Activated T-cell treated with anti-CD3 and anti-CD28 coated beads for 48 hours (primary cell): ENCODE measurements around the gene ZNF697.
A peak's percentile ranks its signal among the peaks of the same experiment; 100 is the strongest.
"Not testable (repeated sequence)": the region's sequence is repeated elsewhere in the genome, so short reads cannot be mapped to it uniquely, and the experiment has no call there.

Experiments
- DNase-seq: peaks from one replicate; pipeline ENCODE4 v3.0.0-alpha.2; 2020; ENCODE audit warnings: low read depth

ZNF697 gene

DNA sequence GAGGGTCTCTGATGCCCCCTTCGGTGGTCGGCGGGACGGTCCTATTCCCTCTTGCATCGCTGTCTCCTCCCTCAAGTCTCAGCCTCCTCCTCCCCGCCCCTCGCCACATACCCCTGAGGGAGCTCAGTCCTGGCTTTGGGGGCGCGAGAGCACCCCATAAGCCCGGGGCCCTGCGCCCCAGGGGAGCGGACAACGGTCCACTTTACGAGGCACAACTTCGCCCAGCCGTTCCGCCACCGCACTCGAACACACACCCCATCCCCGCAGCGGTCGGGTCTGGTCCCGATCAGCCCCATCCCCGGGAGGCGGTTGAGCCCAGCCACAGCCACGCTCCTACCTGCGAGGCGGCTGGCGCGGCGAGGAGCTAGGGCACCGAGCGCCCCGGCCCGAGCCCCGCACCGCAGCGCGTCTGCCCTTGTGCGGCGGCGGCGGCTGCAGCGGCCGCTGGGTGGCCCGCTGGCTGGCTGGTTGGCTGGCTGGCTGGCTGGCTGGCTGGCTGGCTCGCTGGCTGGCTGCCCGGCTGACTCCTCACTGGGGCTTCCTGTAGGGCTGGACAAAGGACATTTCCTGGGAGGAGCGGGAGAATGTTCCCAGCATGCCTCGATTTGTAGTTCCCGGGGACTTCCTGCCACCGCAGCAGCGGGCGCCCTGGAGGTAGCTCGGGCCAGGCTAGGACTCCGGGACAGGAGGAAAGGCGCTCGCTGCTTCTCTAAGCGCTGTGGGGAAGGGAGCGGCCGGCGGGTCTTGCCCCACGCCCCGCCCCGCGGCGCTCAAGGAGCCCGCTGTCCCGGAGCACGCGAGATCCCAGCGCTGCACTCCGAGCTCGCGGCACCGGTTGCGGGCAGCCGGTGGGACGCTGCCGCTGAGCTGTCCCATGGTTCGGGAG lies at the start of gene ZNF697:
TSS of gene ZNF697 (minus strand) at position 533 of the 886 bp plus-strand sequence. CDS start 22,166 bp downstream, outside the sequence.
- DNase-seq, result peak; percentile 49

GRCh38 chr1:119697598-119697997 lies 49.5 kb upstream of the ZNF697 start:
- DNase-seq, result no peak

DNA sequence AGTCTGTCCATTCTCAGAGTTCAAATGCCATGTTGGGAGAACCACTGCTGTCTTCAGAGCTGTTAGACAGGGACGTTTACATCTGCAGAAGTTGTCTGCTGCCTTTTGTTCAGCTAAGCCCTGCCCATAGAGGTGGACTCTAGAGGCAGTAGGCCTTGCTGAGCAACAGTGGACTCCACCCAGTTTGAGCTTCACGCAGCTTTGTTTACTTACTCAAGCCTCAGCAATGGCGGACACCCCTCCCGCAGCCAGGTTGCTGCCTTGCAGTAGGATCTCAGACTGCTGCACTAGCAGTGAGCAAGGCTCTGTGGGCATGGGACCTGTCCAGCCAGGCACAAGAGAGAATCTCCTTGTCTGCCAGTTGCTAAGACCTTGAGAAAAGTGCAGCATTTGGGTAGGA lies 48.8 kb upstream of the ZNF697 start:
- not testable (repeated sequence) for DNase-seq

GRCh38 chr1:119689511-119689910 lies 41.4 kb upstream of the ZNF697 start:
- no peak for DNase-seq

GRCh38 chr1:119688810-119689209 lies 40.7 kb upstream of the ZNF697 start:
- DNase-seq, result no peak

- DNase-seq, result no peak
Measured at GRCh38 chr1:119687434-119688079, 39.5 kb upstream of the ZNF697 start.

DNA sequence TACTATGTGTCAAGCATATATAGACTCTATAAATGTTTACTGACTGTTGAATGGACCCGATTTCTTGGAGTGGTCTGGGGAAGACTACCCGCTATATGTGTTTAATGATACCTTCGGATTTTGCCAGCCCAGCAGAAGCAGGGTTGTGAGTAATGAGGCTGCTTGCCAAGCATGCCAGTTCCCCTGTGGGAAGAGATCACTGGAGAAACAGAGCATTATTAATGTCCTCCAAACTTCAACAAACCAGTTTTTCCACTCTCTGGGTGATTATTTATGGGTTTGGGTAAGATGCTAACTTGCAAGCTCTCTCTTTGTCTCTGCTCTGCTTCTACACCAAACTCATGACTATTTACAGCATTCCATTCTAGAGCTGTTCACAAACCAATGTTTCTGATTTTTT lies 38.6 kb upstream of the ZNF697 start:
- no peak for DNase-seq

DNA sequence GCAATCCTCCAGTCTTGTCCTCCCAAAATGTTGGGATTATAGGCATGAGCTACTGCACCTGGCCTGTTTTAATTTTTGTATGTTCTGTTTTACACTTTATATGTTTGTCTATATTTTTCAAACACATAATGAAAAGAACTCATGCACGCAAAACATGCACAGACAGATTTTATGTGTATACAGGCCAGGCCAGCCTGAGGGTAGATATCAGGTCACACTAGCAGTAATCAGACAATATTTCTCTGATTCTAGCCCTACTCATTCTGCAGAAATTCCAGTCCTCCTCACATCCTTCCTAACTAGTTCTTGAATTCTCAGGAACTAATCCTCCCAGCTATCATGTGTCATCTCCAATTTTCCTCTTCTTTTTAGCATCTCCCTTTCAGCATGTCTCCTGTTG lies 35.8 kb upstream of the ZNF697 start:
- no peak for DNase-seq

GRCh38 chr1:119682141-119682540 lies 34.1 kb upstream of the ZNF697 start:
- no peak for DNase-seq

GRCh38 chr1:119681560-119681959 lies 33.5 kb upstream of the ZNF697 start:
- no peak for DNase-seq

GRCh38 chr1:119680723-119681122 lies 32.7 kb upstream of the ZNF697 start:
- no peak for DNase-seq

DNA sequence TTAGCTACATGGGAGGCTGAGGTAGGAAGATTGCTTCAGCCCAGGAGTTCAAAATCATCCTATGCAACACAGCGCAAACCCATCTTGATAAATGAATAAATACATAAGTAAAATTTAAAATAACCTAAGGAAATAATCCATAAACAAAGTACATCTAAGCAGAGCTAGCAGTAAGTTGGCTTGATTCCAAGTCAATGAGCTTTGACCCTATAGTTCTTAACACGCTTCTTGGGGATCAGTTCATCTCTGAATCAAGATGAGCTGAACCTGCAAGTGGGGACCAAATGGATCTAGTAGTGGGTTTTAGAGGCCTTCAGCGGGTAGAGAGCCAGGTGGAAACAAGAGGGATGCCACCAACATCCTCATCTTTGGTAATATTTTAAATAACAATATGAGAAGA lies 32.1 kb upstream of the ZNF697 start:
- DNase-seq, result no peak

DNA sequence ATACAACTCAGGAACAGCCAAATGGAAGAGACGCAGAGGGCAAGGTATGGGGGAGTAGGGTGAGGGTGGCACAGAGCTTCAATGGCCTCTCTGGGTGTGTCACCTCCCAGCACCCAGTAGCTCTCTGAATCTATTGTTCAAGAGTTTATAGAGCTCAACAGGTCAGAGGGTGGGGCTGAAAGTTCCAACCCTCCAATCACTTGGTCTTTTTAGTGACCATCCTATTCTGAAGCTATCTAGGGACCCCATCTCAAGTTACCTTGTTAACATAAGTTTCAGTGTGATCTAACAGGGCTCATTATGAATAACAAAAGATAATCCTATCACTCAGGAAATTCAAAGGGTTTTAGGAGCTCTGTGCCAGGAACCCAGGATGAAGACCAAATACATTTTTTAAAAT lies 31.2 kb upstream of the ZNF697 start:
- no peak for DNase-seq

- no peak for DNase-seq
Measured at GRCh38 chr1:119676571-119677206, 28.6 kb upstream of the ZNF697 start.

DNA sequence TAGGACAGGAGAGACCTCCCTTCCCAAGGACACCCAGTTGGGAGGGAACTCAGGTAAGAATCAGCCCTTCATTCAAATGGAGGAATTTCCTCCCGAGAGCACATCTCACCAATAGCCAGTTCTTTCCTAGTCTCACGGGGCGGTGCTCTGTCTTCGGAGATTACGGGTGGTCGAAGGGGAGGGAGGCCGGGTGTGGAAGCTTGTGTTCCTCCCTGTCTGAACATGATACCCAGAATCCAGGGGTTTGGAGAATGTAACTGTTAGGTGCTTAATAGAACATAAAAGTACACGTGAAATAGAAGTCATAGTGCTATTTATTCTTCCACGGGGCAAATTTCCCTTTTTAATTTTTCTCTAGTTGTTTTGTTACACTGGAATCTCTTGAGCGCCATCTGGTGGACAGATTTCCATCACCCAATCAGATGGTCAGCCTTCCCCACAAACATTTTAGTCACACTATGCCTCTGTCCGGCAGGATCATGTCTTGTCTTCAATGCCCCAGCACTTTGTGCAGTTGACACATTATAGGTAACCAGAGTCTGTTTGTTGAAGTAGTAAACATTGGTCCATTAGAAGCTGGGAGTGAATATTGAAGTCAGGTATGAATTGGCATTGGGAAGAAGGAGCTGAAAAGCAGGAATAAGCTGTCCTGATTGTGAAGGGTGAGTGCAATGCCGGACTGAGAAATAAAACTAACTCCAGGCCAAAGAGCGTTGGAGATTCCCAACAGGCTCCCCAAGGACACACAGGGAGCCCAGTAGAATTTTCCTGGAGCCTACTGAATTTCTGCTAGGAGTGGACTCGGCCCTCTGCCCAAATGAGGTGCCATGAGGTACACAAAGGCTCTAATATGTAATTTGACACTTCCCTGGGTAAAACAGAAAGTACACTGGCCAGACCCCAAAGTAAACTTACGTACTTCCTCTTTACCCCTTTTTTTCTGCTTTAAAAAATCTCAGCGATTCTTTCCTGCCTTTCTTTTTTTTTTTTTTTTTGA lies 27.6 kb upstream of the ZNF697 start:
- peak; percentile 46 for DNase-seq

GRCh38 chr1:119674835-119675289 lies 26.8 kb upstream of the ZNF697 start:
- DNase-seq, result peak; percentile 23

DNA sequence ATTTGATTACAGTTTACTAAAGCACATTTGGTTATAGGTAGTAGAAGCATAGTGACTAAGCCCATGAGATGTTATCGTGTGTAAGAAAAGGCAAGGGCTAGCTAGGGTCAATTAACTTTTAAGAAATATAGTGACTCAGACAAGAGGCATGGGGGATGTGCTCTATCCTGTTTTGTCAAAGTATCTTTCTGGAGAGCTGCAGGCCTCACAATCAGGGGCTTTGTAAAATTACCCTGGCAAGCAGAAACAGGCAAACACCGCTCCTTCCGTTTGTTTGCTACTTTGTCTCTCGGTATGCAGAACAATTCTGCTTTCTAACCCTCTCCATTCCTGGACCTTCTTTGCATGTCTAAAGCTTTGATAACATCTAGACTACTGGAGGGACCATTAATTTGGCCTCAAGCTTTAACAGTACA lies 26.1 kb upstream of the ZNF697 start:
- DNase-seq, result no peak

- no peak for DNase-seq
Measured at GRCh38 chr1:119673171-119673940, 25.3 kb upstream of the ZNF697 start.

GRCh38 chr1:119670898-119671297 lies 22.8 kb upstream of the ZNF697 start:
- DNase-seq, result no peak

- DNase-seq, result no peak
Measured at GRCh38 chr1:119667173-119667572, 19.1 kb upstream of the ZNF697 start.

DNA sequence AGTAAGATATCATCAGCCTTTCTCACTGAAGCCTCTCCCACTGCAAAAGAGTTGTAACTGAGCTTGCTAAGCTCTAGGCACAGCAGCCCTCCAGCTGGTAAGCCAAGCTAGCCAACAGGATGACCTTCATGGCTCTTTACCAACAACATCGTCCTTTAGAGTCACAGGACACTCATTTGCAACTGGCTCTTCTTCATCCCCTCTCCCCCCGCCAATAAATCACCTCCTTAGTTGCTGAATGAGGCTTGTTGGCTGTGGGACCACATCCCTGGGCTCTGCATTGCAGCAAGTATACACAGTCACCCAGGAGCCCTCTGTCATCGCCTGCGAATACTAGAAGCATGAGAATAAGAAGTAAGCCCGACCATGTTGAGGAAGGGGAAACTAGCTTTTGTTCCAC lies 16.0 kb upstream of the ZNF697 start:
- no peak for DNase-seq
